Heart left ventricle (tissue), 16 donors: ENCODE data around the gene KANSL2. TPM values are rescaled to one million over a fixed set of nuclear protein-coding genes. Genes with fewer than 3 reads are reported as not detected.
"Not testable (repeated sequence)": the region's sequence is repeated elsewhere in the genome, so short reads cannot be mapped to it uniquely, and the experiment has no call there.

Source experiments
- ATAC-seq, 4 donors: fragments of 200-7000 bp; cut with Tn5 transposase; one replicate each; pipeline ENCODE4 v1.9.1; 2020 to 2022; ENCODE audit warnings: moderate library complexity in 4 of 4, mild to moderate bottlenecking in 3 of 4, moderate number of reproducible peaks in 1 of 4
- DNase-seq, 5 donors: peaks; one replicate each; pipeline ENCODE4 v3.0.0-alpha.2; 2020
- H3K27ac ChIP-seq, 12 donors: fragments of 200-600 bp; sonication (generic) in 4 of 12; one replicate each; pipeline versions ENCODE4 v1.5.0 to v1.8.0; 2016 to 2022; ENCODE audit warnings: mild to moderate bottlenecking in 2 of 12
- H3K27me3 ChIP-seq, 9 donors: fragments of 200-600 bp; sonication (generic) in 2 of 9; one replicate each; pipeline versions ENCODE4 v1.5.1 to v1.8.0; 2016 to 2022; ENCODE audit warnings: mild to moderate bottlenecking in 3 of 9
- H3K36me3 ChIP-seq, 9 donors: fragments of 200-600 bp; sonication (generic) in 2 of 9; one replicate each; pipeline versions ENCODE4 v1.5.0 to v1.8.0; 2018 to 2022; ENCODE audit warnings: mild to moderate bottlenecking in 2 of 9
- H3K4me1 ChIP-seq, 12 donors: fragments of 200-600 bp; sonication (generic) in 4 of 12; one replicate each; pipeline versions ENCODE4 v1.5.0 to v1.8.0; 2016 to 2022; ENCODE audit warnings: mild to moderate bottlenecking in 3 of 12
- H3K4me3 ChIP-seq, 12 donors: fragments of 200-600 bp; sonication (generic) in 4 of 12; one replicate each; pipeline versions ENCODE4 v1.5.0 to v1.8.0; 2017 to 2022; ENCODE audit warnings: mild to moderate bottlenecking in 9 of 12, moderate library complexity in 4 of 12
- H3K9me3 ChIP-seq, 12 donors: fragments of 200-600 bp; sonication (generic) in 4 of 12; one replicate each; pipeline versions ENCODE4 v1.5.0 to v1.8.0; 2016 to 2022; ENCODE audit warnings: mild to moderate bottlenecking in 1 of 12
- POLR2A ChIP-seq, 2 donors: fragments of 450-650 bp; IDR thresholded peaks; one replicate each; pipeline ENCODE4 v1.6.1; 2017; ENCODE audit warnings: antibody characterized with exemption in 2 of 2, mild to moderate bottlenecking in 2 of 2, moderate library complexity in 2 of 2
- WGBS, 4 donors: extraction: QIAGEN DNeasy Blood & Tissue Kit in 2 of 4; methylation state at CpG; one replicate each; pipeline versions ENCODE4 v1.1.5 to v1.1.7; 2013 to 2018; 5-methylcytosine and 5-hydroxymethylcytosine counted together
- intact Hi-C, 10 donors: fragments of 100-400 bp; cut with DNase I; formaldehyde crosslinking; loops; one replicate each; pipeline versions ENCODE4 v1.11.1 to v1.14.2; 2022
- polyA plus RNA-seq, 2 donors: library from polyadenylated mRNA; stranded (reverse); fragments of 200-250 nt; gene quantifications; one replicate each; pipeline ENCODE4 v1.2.3, GENCODE V29; 2013
- total RNA-seq, 9 donors: library from RNA; depleted of rRNA in 2 of 9; stranded (reverse); fragments of >200 nt in 2 of 9; fragmentation: NEBNext Ultra II Directional in 3 of 9; extraction: Animal tissue kit (Norgen Biotek cat#: 25700) in 3 of 9; gene quantifications; one replicate each; pipeline versions ENCODE4 v1.1.0 to v1.2.4, GENCODE V29; 2016 to 2023
- TF ChIP-seq, protein P1 (sequence below), 12 donors: fragments of 200-600 bp; sonication (generic) in 4 of 12; IDR thresholded peaks; one replicate each; pipeline versions ENCODE4 v1.5.0 to v1.8.0; 2018 to 2022; ENCODE audit warnings: antibody characterized with exemption in 12 of 12, mild to moderate bottlenecking in 5 of 12
- donor health status: ischemic (EF 13 %, LVEDD 7.1; RV severe dilation, severe dysfunction).
- donor health status: healthy with polysubstance abuse.
- donor health status: DM: no; HTN: yes; CAD: no.
- donor health status: DM: no; HTN: no; CAD: no.
- donor health status: ischemic (EF 25% LVEDD 6.9; RV normal size, moderate dysfunction).
- donor health status: ischemic (EF 25% LVEDD 5.7; RV mildly dilated, moderate dysfunction).
- donor health status: healthy.
- donor health status: DM: yes; HTN: yes; CAD: no.
- donor health status: ischemic (EF 35%, LVEDD 5.7; RV mildly dilated, moderate dysfunction).
- donor health status: nonischemic (EF 11% LVEDD 7.7; RV severe dilation, severe dysfunction).
- donor health status: DM: yes; HTN: yes; CAD: no.
- donor health status: PGD.
- donor health status: ischemic (EF 29% LVEDD 5.4; RV normal size, mild dysfunction).
- donor health status: nonischemic (EF 23%, LVEDD 6.1; RV moderate dilation, normal function).

KANSL2 gene
- total and polyA plus RNA-seq, 11 donors, result 20.1 to 35.6 (median 24.0) TPM

DNA sequence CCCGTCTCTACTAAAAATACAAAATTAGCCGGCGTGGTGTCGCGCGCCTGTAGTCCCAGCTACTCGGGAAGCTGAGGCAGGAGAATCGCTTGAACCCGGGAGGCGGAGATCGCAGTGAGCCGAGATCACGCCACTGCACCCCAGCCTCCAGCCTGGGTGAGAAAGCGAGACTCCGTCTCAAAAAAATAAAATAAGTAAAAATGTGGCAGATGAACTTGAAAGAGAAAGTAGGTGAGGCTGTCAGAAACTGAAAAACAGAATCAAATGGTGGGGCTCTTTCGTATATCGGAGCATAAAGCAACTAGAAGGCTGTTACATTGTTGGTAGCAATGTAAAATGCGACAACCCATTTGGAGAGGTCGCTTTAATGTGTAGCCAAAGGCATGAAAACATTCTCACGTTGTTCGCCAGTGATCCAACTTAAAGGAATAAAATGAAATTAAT is 35.2 kb upstream of the KANSL2 start:
- Histone ChIP-seq H3K27me3 (no peaks in the 10 kb centered on the region), H3K4me1 (peaks cover 11 to 36% (median 25%) of the 10 kb centered on the region in 12 donors), H3K27ac (peak overlapping the region; percentile 67 to 97 (median 94)), H3K4me3 (peak overlapping the region; percentile 43 to 85 (median 76)), H3K36me3 (peaks cover 0 to 29% (median 26%) of the 10 kb centered on the region in 9 donors), H3K9me3 (peaks cover 0 to 19% (median 5%) of the 10 kb centered on the region in 12 donors)
- no peak for DNase-seq
- TF ChIP-seq, protein P1, sequence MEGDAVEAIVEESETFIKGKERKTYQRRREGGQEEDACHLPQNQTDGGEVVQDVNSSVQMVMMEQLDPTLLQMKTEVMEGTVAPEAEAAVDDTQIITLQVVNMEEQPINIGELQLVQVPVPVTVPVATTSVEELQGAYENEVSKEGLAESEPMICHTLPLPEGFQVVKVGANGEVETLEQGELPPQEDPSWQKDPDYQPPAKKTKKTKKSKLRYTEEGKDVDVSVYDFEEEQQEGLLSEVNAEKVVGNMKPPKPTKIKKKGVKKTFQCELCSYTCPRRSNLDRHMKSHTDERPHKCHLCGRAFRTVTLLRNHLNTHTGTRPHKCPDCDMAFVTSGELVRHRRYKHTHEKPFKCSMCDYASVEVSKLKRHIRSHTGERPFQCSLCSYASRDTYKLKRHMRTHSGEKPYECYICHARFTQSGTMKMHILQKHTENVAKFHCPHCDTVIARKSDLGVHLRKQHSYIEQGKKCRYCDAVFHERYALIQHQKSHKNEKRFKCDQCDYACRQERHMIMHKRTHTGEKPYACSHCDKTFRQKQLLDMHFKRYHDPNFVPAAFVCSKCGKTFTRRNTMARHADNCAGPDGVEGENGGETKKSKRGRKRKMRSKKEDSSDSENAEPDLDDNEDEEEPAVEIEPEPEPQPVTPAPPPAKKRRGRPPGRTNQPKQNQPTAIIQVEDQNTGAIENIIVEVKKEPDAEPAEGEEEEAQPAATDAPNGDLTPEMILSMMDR (IDR thresholded peaks at IDR 0.05), result no peak
- TF ChIP-seq POLR2A (IDR thresholded peaks at IDR 0.05), result no peak
- WGBS, 4 donors, result 9 to 15% (median 13%) methylated on average over 21 of the region's 21 CpGs
- peak in 1 of 4 donors; percentile 2 for ATAC-seq
- intact Hi-C loops, result loop anchor here in 3 of 10 donors (2.0 kb wide), 2 partner anchors 34 to 72 kb away; partner anchors contain the start of genes ADCY6 (in 2 of the 3) and KANSL2 (in 1 of the 3)

DNA sequence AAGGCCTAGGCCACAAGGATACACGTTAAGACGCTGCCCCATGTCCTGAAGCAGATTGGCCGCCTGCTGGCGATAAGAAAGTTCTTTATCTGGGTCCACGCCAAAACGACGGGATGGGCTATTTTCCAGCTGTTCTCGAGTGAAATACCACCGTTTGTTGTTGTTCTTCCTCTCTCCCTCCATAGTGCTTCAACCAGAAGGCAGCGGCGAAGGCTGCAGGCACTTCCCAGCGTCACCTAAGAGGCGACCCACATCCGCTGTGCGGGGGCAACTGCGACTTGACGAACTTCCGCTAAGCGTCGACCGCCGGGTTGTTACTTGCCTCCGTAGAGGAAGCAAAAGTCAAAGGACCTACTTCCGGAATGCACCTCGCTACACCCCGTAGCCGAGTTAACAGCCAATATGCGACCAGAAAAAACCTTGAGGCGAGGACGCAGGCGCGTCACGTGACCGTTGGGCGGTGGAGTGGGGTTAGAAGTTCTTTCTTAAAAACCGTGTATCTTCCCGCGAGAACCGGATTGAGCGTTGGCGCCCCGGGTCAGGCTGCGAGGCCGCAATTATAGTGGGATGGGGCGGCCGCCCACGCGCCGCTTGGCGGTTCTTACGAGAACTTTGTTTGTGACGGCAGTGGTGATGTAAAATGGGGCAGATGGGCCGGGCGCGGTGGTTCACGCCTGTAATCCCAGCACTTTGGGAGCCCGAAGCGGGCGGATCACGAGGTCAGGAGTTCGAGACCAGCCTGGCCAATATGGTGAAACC is 34.6 kb upstream of the KANSL2 start, which contains the start of gene CCNT1:
TSS of gene CCNT1 (minus strand) at position 215 of the 759 bp plus-strand sequence. CDS start at position 183, 32 bp downstream.
- H3K4me1 ChIP-seq, result peaks cover 11 to 36% (median 25%) of the 10 kb centered on the region in 12 donors
- DNase-seq (peak; percentile 99), ATAC-seq (peak; percentile 98 to 99 (median 98))
- WGBS, 4 donors, result 0 to 1% (median 0%) methylated on average over 19 to 61 of the region's 61 CpGs
- peaks cover 0 to 35% (median 32%) of the 10 kb centered on the region in 9 donors for H3K36me3 ChIP-seq
- intact Hi-C loops, result loop anchor here in 5 of 10 donors (1.0 to 2.0 kb wide), 3 partner anchors 34 to 72 kb away; partner anchors contain the start of genes KANSL2 (in 3 of the 5) and ADCY6 (in 2 of the 5)
- H3K27ac ChIP-seq, result peak within 1 kb of the TSS; percentile 78 to 97 (median 94)
- peaks cover 0 to 19% (median 5%) of the 10 kb centered on the region in 12 donors for H3K9me3 ChIP-seq
- no peaks in the 10 kb centered on the region for H3K27me3 ChIP-seq
- TF ChIP-seq, protein P1 (IDR thresholded peaks at IDR 0.05), result peak in 4 of 12 donors; percentile 13 to 36 (median 22)
- peak in 1 of 2 donors; percentile 65 for TF ChIP-seq POLR2A (IDR thresholded peaks at IDR 0.05)
- peak within 1 kb of the TSS; percentile 64 to 85 (median 76) for H3K4me3 ChIP-seq

DNA sequence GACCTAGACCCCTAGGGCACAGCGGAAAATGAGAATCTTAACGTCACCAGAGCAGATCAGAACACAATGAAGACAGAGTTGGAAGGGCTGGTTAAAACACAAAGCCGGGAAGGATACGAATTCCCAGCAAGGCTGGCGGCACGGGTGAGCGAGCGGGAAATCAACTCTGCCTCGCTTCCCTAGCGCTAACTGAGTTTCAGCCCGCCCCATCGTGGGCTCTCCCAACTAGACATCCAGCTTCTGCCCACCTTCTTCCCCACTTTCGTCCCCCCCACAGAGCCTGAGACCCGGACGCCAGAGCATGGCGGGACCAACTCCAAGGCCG is 34.1 kb upstream of the KANSL2 start:
- peaks cover 0 to 40% (median 37%) of the 10 kb centered on the region in 9 donors for H3K36me3 ChIP-seq
- H3K27ac ChIP-seq, result peak overlapping the region; percentile 78 to 97 (median 94)
- no peaks in the 10 kb centered on the region for H3K27me3 ChIP-seq
- WGBS, 4 donors, result 0 to 2% (median 0%) methylated on average over 3 to 17 of the region's 17 CpGs
- peaks cover 0 to 14% (median 5%) of the 10 kb centered on the region in 12 donors for H3K9me3 ChIP-seq
- intact Hi-C loops, result loop anchor here in 5 of 10 donors (1.0 to 2.0 kb wide), 3 partner anchors 33 to 73 kb away; partner anchors contain the start of genes KANSL2 (in 3 of the 5) and ADCY6 (in 2 of the 5)
- peak overlapping the region; percentile 64 to 85 (median 76) for H3K4me3 ChIP-seq
- ATAC-seq (no peak), DNase-seq (no peak)
- H3K4me1 ChIP-seq, result peaks cover 11 to 36% (median 27%) of the 10 kb centered on the region in 12 donors
- no peak for TF ChIP-seq POLR2A (IDR thresholded peaks at IDR 0.05)
- TF ChIP-seq, protein P1 (IDR thresholded peaks at IDR 0.05), result no peak

DNA sequence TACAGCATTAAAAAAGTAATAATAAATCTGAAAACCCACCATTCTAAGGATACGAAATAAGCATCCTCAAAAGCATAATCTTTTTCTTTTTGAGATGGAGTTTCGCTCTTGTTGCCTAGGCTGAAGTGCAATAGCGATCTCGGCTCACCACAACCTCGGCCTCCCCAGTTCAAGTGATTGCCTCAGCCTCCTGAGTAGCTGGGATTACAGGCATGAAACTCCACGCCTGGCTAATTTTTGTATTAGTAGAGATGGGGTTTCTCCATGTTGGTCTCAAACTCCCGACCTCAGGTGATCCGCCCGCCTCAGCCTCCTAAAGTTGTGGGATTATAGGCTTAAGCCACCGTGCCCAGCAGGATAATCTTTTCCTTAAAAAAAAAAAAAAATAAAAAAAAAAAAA is 30.2 kb upstream of the KANSL2 start:
- WGBS, 4 donors, result 96 to 98% (median 97%) methylated on average over 10 of the region's 10 CpGs
- Histone ChIP-seq H3K27me3 (no peaks in the 10 kb centered on the region), H3K27ac (no peak overlapping the region), H3K9me3 (no peaks in the 10 kb centered on the region), H3K4me1 (peaks cover 12 to 57% (median 32%) of the 10 kb centered on the region in 12 donors), H3K36me3 (peaks cover 0 to 78% (median 69%) of the 10 kb centered on the region in 9 donors), H3K4me3 (no peak overlapping the region)
- DNase-seq (no peak), ATAC-seq (no peak)
- TF ChIP-seq POLR2A (IDR thresholded peaks at IDR 0.05), result no peak
- TF ChIP-seq, protein P1 (IDR thresholded peaks at IDR 0.05), result no peak
- intact Hi-C loops, result no loop called here

DNA sequence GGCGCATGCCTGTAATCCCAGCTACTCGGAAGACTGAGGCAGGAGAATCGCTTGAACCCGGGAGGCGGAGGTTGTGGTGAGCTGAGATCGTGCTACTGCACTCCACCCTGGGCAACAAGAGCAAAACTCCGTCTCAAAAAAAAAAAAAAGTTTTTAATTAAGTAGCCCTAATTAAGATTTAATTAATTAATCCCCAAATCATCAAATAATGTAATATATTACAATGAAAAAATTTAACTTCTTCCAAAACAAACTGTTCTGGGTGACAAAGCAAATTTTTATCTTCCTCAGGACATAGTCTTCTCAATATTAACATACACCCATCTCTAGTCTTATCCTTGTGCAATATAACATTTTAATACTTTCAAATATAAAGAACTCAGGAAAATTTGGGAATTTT is 16.8 kb upstream of the KANSL2 start:
- H3K27ac ChIP-seq, H3K9me3 ChIP-seq, H3K27me3 ChIP-seq, DNase-seq, intact Hi-C loops, ATAC-seq, H3K4me3 ChIP-seq, H3K4me1 ChIP-seq: not testable (repeated sequence)
- H3K36me3 ChIP-seq, result peaks cover 0 to 100% (median 94%) of the 10 kb centered on the region in 9 donors
- 96 to 98% (median 97%) methylated on average over 7 of the region's 7 CpGs for WGBS, 4 donors
